Gastroesophageal sphincter (tissue), 4 donors: ENCODE results near the gene SHLD1. TPM values are rescaled to one million over a fixed set of nuclear protein-coding genes. Genes with fewer than 3 reads are reported as not detected.
A peak's percentile ranks its signal among the peaks of the same experiment; 100 is the strongest.

Experiments used
- ATAC-seq: fragments of 150-250 bp; one replicate; pipeline ENCODE4 v1.9.1; 2016; ENCODE audit warnings: mild to moderate bottlenecking, moderate library complexity
- H3K27ac ChIP-seq, 4 donors: fragments of 200-600 bp; sonication (generic) in 3 of 4; 1 replicate in 3 of 4; 2 replicates in 1 of 4; pipeline ENCODE4 v1.5.1; 2016 to 2019
- H3K27me3 ChIP-seq: fragments of 200-600 bp; sonication (generic); one replicate; pipeline ENCODE4 v1.5.1; 2019
- H3K36me3 ChIP-seq, 2 donors: fragments of 200-600 bp; sonication (generic); one replicate each; pipeline ENCODE4 v1.5.1; 2019; ENCODE audit warnings: control low read depth in 1 of 2
- H3K4me1 ChIP-seq, 3 donors: fragments of 200-600 bp; sonication (generic); 1 replicate in 2 of 3; 2 replicates in 1 of 3; pipeline ENCODE4 v1.5.1; 2016 to 2019; ENCODE audit warnings: control low read depth in 2 of 3
- H3K4me3 ChIP-seq, 2 donors: fragments of 200-600 bp; sonication (generic); one replicate each; pipeline ENCODE4 v1.5.1; 2019; ENCODE audit warnings: mild to moderate bottlenecking in 1 of 2, moderate library complexity in 1 of 2
- H3K9me3 ChIP-seq, 3 donors: fragments of 200-600 bp; sonication (generic); one replicate each; pipeline ENCODE4 v1.5.1; 2017 to 2019; ENCODE audit warnings: control low read depth in 2 of 3
- CTCF ChIP-seq, 4 experiments: fragments of 200-600 bp in 2 of 4; fragments of 450-650 bp in 2 of 4; sonication (generic) in 1 of 4; IDR thresholded peaks; one replicate each; pipeline ENCODE4 v1.5.1; 2017 to 2019; ENCODE audit warnings: antibody characterized with exemption in 4 of 4, mild to moderate bottlenecking in 2 of 4, moderate library complexity in 2 of 4
- EP300 ChIP-seq: sonication (generic); formaldehyde crosslinking; IDR thresholded peaks from one replicate; pipeline ENCODE4 v1.6.1; 2017; ENCODE audit warnings: antibody characterized with exemption, mild to moderate bottlenecking
- POLR2A ChIP-seq, 2 donors: fragments of 450-650 bp; IDR thresholded peaks; one replicate each; pipeline ENCODE4 v1.6.1; 2017; ENCODE audit warnings: antibody characterized with exemption in 2 of 2, mild to moderate bottlenecking in 2 of 2, moderate library complexity in 1 of 2
- POLR2AphosphoS5 ChIP-seq: sonication (generic); formaldehyde crosslinking; IDR thresholded peaks from one replicate; pipeline ENCODE4 v1.6.1; 2017; ENCODE audit warnings: antibody characterized with exemption
- WGBS, 2 donors: methylation state at CpG; one replicate each; pipeline ENCODE4 v1.1.5; 2018; ENCODE audit warnings: low coverage in 1 of 2; 5-methylcytosine and 5-hydroxymethylcytosine counted together
- total RNA-seq, 4 donors: library from RNA; depleted of rRNA; stranded (reverse); fragments of >200 nt; gene quantifications; one replicate each; pipeline ENCODE4 v1.1.0, GENCODE V29; 2016

SHLD1 gene
- total RNA-seq, 4 donors from 2014 or later, result 0.93 to 3.3 (median 2.1) TPM

- ATAC-seq, result no peak
- H3K27ac ChIP-seq, result no peak overlapping the region
- peaks cover 0 to 22% of the 10 kb centered on the region in 2 donors for H3K36me3 ChIP-seq
- WGBS, 2 donors, result 92% methylated on average over 2 of the region's 3 CpGs; no CpG with 5 or more reads in 1 of the 2 donors
- no peaks in the 10 kb centered on the region for H3K4me1 ChIP-seq
- no peak for TF ChIP-seq POLR2AphosphoS5
- TF ChIP-seq EP300, result no peak
- no peak for TF ChIP-seq CTCF (IDR thresholded peaks at IDR 0.05)
- H3K9me3 ChIP-seq, result no peaks in the 10 kb centered on the region
- H3K4me3 ChIP-seq, result no peak overlapping the region
- H3K27me3 ChIP-seq, result no peaks in the 10 kb centered on the region
Observed at GRCh38 chr20:5757949-5758348, 7.7 kb downstream of the SHLD1 start.

GRCh38 chr20:5766085-5766764 lies 16.0 kb downstream of the SHLD1 start:
- 44 to 87% methylated on average over 4 to 7 of the region's 7 CpGs for WGBS, 2 donors
- ATAC-seq, result peak; percentile 28
- H3K27ac ChIP-seq, result peak overlapping the region in 3 of 4 donors; percentile 28 to 59 (median 57)
- no peak overlapping the region for H3K4me3 ChIP-seq
- H3K36me3 ChIP-seq, result peaks cover 0 to 5% of the 10 kb centered on the region in 2 donors
- no peaks in the 10 kb centered on the region for H3K27me3 ChIP-seq
- TF ChIP-seq CTCF (IDR thresholded peaks at IDR 0.05) (no peak), POLR2A (IDR thresholded peaks at IDR 0.05) (no peak), EP300 (no peak), POLR2AphosphoS5 (no peak)
- H3K4me1 ChIP-seq, result peaks cover 0 to 4% (median 0%) of the 10 kb centered on the region in 3 donors
- H3K9me3 ChIP-seq, result no peaks in the 10 kb centered on the region

- peaks cover 0 to 5% of the 10 kb centered on the region in 2 donors for H3K36me3 ChIP-seq
- H3K4me3 ChIP-seq, result no peak overlapping the region
- H3K9me3 ChIP-seq, result no peaks in the 10 kb centered on the region
- H3K27ac ChIP-seq, result no peak overlapping the region
- TF ChIP-seq POLR2AphosphoS5 (no peak), CTCF (IDR thresholded peaks at IDR 0.05) (no peak), POLR2A (IDR thresholded peaks at IDR 0.05) (no peak), EP300 (no peak)
- no peak for ATAC-seq
- no peaks in the 10 kb centered on the region for H3K27me3 ChIP-seq
- 84 to 94% methylated on average over 2 to 8 of the region's 9 CpGs for WGBS, 2 donors
- peaks cover 0 to 4% (median 0%) of the 10 kb centered on the region in 3 donors for H3K4me1 ChIP-seq
Observed at GRCh38 chr20:5767493-5768098, 17.4 kb downstream of the SHLD1 start.

GRCh38 chr20:5770231-5770986 lies 20.2 kb downstream of the SHLD1 start:
- no peak overlapping the region for H3K4me3 ChIP-seq
- H3K4me1 ChIP-seq, result peaks cover 0 to 4% (median 0%) of the 10 kb centered on the region in 3 donors
- H3K36me3 ChIP-seq, result peaks cover 0 to 30% of the 10 kb centered on the region in 2 donors
- H3K27ac ChIP-seq, result no peak overlapping the region
- ATAC-seq, result no peak
- TF ChIP-seq POLR2A (IDR thresholded peaks at IDR 0.05), result no peak
- TF ChIP-seq POLR2AphosphoS5, result no peak
- no peak for TF ChIP-seq EP300
- no peaks in the 10 kb centered on the region for H3K9me3 ChIP-seq
- 95 to 97% methylated on average over 3 of the region's 3 CpGs for WGBS, 2 donors
- no peaks in the 10 kb centered on the region for H3K27me3 ChIP-seq

GRCh38 chr20:5770987-5771318 lies 20.8 kb downstream of the SHLD1 start:
- ATAC-seq, result no peak
- H3K4me3 ChIP-seq, result no peak overlapping the region
- no peaks in the 10 kb centered on the region for H3K27me3 ChIP-seq
- H3K9me3 ChIP-seq, result no peaks in the 10 kb centered on the region
- TF ChIP-seq CTCF (IDR thresholded peaks at IDR 0.05) (no peak), POLR2A (IDR thresholded peaks at IDR 0.05) (no peak), EP300 (no peak), POLR2AphosphoS5 (no peak)
- peaks cover 0 to 4% (median 0%) of the 10 kb centered on the region in 3 donors for H3K4me1 ChIP-seq
- H3K36me3 ChIP-seq, result peaks cover 0 to 36% of the 10 kb centered on the region in 2 donors
- no peak overlapping the region for H3K27ac ChIP-seq
- 88 to 100% methylated on average over 1 of the region's 1 CpG for WGBS, 2 donors
